GM18873 (cell line): ENCODE measurements around the gene EVA1A.
"Not testable (repeated sequence)": the region's sequence is repeated elsewhere in the genome, so short reads cannot be mapped to it uniquely, and the experiment has no call there.

ENCODE experiments used
- ATAC-seq: cut with Tn5 transposase; IDR thresholded peaks from one replicate; pipeline ENCODE4 v1.9.1; 2021; ENCODE audit warnings: mild to moderate bottlenecking, moderate library complexity, moderate number of reproducible peaks; ENCODE audit not compliant: unreplicated experiment, low FRiP score

Gene EVA1A

GRCh38 chr2:75491129-75491753 is 69.5 kb downstream of the EVA1A start:
- ATAC-seq = no peak

- ATAC-seq = no peak
Observed at GRCh38 chr2:75489721-75490120, 71.0 kb downstream of the EVA1A start.

- no peak for ATAC-seq
Observed at GRCh38 chr2:75488157-75488556, 72.6 kb downstream of the EVA1A start.

- not testable (repeated sequence) for ATAC-seq
Observed at GRCh38 chr2:75486735-75487134, 74.0 kb downstream of the EVA1A start.

GRCh38 chr2:75484840-75485239 is 75.9 kb downstream of the EVA1A start:
- no peak for ATAC-seq

- ATAC-seq = no peak
Observed at GRCh38 chr2:75483878-75484277, 76.9 kb downstream of the EVA1A start.

GRCh38 chr2:75482398-75482797 is 78.3 kb downstream of the EVA1A start:
- ATAC-seq = no peak

GRCh38 chr2:75480971-75481836 is 79.5 kb downstream of the EVA1A start:
- no peak for ATAC-seq

- ATAC-seq = not testable (repeated sequence)
Observed at GRCh38 chr2:75477696-75478095, 83.0 kb downstream of the EVA1A start.

GRCh38 chr2:75476761-75477160 is 84.0 kb downstream of the EVA1A start:
- ATAC-seq = no peak

GRCh38 chr2:75475976-75476375 is 84.8 kb downstream of the EVA1A start:
- no peak for ATAC-seq

- ATAC-seq = no peak
Observed at GRCh38 chr2:75475049-75475448, 85.7 kb downstream of the EVA1A start.

GRCh38 chr2:75474115-75474514 is 86.6 kb downstream of the EVA1A start:
- no peak for ATAC-seq

GRCh38 chr2:75466708-75467311 is 93.9 kb downstream of the EVA1A start:
- ATAC-seq = no peak

- ATAC-seq = no peak
Observed at GRCh38 chr2:75465317-75465984, 95.3 kb downstream of the EVA1A start.

GRCh38 chr2:75464348-75464946 is 96.3 kb downstream of the EVA1A start:
- ATAC-seq = no peak

GRCh38 chr2:75462721-75463120 is 98.0 kb downstream of the EVA1A start:
- no peak for ATAC-seq

GRCh38 chr2:75462206-75462605 is 98.5 kb downstream of the EVA1A start:
- no peak for ATAC-seq

GRCh38 chr2:75460630-75461029 is 100.1 kb downstream of the EVA1A start:
- ATAC-seq = no peak

- ATAC-seq = no peak
Observed at GRCh38 chr2:75459565-75460310, 101.0 kb downstream of the EVA1A start.
